Hematopoietic multipotent progenitor cell treated with erythropoietin and hydrocortisone succinate and interleukin-3 and kit ligand, for 15 days (in vitro differentiated cells): ENCODE measurements around the gene DCP1A.

Experiments
- DNase-seq: peaks from one replicate; pipeline ENCODE4 v3.0.0-alpha.2; 2015; ENCODE audit warnings: low spot score

The DCP1A gene

GRCh38 chr3:53244271-53244670 lies 103.1 kb downstream of the DCP1A start:
- DNase-seq: peak; percentile 76

- DNase-seq: no peak
Observed at GRCh38 chr3:53243785-53244184, 103.6 kb downstream of the DCP1A start.

DNA sequence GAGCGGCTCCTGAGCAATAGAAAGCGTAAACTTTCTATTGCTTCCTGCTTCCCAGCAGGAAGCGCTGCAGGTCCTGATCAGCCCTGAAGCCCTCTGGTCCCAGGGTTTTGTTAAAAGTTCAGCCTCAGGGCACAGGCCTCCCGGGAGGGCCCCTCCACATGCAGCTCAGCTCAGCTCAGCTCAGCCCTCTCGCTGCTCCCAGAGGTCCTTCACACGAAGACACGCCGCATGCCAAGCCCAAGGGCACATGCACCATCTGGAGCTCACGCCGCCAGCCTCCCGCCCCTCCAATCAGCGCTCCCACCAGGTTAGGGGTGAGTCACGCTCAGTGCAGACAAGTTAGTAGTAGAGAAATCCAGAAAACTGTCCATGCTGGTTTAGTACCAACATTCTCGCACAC lies 104.2 kb downstream of the DCP1A start:
- no peak for DNase-seq

DNA sequence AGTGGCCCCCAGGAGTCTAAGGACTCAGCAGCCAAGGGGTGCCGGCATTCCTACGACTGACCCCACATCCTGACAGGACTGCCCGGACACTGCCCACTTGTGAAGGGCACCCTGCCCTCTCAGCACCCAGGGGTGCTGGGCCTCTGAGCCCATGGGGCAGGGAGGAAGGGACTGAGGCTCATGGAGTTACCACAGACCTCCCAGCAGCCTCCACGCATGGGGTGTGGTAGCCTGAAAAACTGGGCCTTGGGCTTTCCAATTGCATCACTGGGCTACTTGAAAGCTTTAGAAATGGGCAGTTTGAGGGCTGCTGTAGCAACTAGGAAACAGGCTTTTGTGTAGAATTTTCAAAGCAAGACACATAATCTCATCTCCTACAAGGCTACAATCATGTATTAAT lies 104.7 kb downstream of the DCP1A start:
- no peak for DNase-seq

DNA sequence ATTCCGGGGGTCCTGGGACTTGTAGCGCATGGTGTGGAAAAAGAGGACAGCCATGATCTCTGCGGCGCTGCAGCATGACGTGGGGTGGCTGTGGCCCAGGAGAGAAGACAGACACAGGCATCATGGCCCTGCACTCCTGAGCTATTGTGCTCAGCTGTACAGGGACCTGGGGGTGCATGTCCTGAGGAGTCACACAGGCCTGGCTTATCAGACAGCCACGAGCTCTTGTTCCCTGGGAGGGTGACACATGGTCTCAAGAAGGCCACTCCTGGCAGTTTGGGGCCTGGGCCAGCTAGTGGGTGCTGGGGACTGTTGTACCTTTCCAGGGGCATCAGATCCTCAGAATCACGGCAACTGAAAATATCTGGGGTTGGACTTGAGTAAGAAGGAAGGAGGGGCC lies 105.2 kb downstream of the DCP1A start:
- no peak for DNase-seq

DNA sequence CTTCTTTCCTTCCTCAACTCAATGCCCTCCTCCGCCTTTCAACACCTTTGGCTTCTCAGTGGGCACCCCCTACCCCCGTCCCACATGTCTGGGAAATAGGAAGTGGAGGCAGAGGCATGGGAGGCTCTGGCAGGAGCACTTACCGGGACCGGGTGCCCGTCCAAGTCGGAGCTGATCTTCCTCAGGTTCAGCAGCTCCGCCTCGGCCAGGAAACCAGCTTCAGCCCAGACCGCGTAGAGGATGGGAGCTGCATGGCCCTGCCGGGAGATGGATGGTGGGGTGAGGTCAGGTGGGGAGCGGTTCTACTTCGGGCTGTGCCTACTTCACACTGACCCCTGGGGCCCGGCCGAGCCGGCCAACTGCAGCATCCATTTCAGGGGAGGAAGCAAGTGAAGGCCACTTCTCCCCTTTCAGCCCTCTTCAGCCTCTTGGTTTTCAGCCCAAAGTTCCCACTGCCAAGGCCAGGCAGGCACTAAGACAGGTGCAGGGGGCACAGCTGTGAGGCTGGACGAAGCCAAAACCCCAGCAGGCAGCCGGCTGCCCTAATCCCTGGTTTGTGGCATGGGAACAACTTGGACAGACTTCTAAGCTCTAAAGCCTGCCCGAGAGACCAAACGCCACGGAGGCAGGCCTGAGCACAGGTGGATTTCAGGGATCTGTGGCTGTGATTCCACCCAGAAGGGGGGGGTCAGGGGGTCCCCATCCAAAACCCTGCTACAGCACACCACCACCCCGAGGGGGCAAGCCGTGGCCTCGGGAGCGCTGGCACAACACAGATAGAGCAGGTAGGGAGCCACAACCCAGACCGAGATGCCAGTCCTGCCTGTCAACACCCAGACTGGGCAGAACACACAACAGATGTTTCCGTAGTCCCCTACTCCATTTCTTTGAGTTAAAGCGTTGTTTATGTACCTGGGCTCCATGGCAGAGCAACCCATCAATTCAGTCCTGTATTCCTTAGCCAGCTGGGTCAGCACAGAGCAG lies 106.1 kb downstream of the DCP1A start:
- no peak for DNase-seq

DNA sequence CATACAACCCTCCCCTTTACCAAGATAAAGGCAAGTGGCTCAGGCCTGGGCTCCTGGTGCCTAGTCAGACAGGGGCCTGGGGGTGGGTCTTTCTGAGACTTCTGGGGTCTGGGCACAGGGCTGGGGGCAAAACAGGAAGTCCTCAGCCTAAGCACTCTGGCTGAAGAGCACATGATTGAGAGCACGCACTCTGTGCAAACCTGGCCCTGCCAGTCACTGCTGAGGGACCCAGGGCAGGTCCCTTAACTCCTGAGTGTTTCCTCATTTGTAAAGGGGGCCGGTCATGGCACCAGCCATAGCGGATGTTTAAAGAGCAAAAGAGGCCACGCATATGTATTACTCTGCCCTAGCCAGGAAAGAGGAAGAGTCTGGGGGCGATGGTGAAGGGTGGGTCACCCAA lies 107.5 kb downstream of the DCP1A start:
- DNase-seq: no peak

GRCh38 chr3:53238886-53239285 lies 108.5 kb downstream of the DCP1A start:
- no peak for DNase-seq

DNA sequence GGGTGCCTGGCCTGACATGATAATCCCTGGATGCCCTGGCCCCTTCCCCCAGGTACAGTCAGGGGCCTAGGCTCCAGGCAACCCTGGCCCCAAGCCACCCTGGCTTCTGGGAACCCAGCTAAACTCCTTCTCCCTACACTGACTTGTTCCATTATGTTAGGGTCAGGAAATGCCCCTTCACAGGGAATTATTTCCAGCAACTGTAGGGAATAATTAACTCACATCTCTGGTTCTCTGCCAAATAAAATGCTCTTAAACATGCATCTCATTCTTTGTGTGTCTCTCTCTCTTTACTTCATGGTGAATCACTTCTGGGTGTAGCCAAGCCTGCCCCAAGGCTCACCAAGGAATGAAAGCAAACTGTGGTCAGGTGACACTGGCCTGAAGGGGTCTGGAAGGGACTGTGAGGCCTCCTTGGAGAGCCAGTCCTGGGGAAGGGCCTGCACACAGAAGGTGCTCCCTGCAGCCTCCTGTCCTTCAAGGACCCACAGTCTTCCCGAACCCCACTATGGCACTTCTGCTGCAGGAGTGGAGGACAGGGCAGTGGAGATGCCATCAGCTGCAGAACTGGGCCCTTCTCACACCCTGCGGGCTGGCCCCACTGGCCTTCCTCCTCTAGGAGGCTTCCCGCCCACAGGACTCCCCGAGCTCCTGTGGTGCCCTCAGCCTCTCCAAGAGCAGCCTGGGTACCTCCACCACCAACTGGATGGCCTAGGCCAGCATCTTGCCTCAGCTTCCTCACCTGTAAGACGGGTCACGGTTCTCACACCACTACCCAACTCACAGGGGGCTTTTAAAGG lies 109.1 kb downstream of the DCP1A start:
- DNase-seq: no peak

- peak; percentile 87 for DNase-seq
Observed at GRCh38 chr3:53236112-53236841, 111.1 kb downstream of the DCP1A start.

- no peak for DNase-seq
Observed at GRCh38 chr3:53235545-53235944, 111.8 kb downstream of the DCP1A start.

GRCh38 chr3:53234841-53235232 lies 112.5 kb downstream of the DCP1A start:
- no peak for DNase-seq

- no peak for DNase-seq
Observed at GRCh38 chr3:53234130-53234840, 113.1 kb downstream of the DCP1A start.
